Stimulated activated CD8-positive, alpha-beta memory T cell treated with anti-CD3 and anti-CD28 coated beads, Interleukin-7, amount 100 ng/mL, for 24 hours (primary cell): Measurements from ENCODE around the gene OAS1.
"Not testable (repeated sequence)": the region's sequence is repeated elsewhere in the genome, so short reads cannot be mapped to it uniquely, and the experiment has no call there.

ENCODE experiments used
- DNase-seq: peaks from one replicate; pipeline ENCODE4 v3.0.0-alpha.2; 2020; ENCODE audit warnings: low read depth

The OAS1 gene

DNA sequence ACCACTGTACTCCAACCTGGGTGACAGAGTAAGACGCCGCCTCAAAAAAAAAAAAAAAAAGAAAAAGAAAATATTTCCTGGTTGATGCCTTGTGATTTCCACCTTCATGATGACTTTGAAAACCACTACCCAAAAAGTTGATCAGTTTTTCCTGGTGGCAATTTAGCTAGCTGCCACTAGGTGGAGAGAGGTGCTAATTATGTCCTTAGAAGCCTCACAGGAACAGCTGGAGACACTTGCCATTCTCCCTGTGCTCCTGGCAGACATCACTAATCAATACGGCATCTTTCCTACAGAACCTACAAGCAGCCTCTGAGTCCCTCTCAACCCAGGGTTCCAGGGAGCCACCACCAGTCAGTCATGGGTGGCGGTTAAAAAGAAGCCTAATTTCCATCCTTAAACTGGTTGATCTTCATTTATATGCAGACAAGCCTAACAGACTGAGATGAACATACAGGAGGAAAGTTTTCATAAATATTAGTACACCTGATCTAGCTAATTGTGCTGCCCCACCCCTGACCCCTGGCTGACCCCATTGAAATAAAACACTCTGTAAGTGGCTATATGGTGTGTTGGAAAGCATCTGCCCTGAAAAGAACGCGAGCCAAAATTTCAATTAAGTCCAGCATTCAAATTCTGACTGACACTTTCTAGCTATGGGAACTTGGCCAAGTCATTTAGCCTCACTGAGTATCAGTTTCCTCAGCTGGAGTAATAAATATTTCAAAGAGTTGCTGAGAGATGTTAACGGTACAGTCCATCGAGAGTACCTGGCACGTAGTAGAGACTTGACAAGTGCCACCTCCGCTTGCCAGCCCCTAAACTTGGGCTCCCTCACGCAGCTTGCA, 6.2 kb upstream of the OAS1 start:
- DNase-seq: no peak

DNA sequence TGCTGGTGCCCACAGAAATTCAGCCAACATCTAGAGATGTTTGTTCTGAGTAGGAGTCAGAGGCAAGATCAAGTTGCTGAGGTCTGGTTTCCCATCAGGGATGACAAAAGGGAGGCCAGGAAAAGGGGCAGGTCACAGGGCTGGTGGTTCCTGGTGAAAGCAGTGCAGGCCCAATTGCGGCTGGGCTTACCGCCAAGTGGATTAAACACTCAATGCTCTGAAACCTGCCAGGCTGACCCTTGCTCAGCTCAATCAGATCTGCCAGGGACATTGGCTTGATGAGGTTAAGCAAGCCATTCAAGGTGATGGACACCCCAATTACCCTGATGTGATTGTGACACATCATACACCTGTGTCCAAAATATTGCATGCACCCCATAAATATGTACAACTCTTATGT, 5.5 kb upstream of the OAS1 start:
- no peak for DNase-seq

DNA sequence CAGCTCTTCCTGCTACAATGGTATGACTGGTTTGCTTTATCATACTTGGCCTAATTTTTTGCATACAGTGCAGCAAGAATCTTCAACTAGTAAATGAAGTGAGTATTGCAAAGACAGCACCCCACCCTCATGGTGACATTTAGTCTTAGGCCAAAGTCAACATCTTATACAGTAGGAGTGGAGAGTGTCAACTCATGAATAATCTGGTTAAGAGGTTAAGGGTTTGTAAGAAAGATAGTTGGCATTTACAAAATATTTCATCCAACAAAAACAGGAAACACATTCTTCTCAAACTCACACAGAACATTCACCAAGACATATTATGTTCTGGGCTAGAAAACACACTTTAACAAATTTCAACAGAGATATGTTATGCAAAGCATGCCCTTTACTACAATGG, 2.2 kb upstream of the OAS1 start:
- DNase-seq: no peak

DNA sequence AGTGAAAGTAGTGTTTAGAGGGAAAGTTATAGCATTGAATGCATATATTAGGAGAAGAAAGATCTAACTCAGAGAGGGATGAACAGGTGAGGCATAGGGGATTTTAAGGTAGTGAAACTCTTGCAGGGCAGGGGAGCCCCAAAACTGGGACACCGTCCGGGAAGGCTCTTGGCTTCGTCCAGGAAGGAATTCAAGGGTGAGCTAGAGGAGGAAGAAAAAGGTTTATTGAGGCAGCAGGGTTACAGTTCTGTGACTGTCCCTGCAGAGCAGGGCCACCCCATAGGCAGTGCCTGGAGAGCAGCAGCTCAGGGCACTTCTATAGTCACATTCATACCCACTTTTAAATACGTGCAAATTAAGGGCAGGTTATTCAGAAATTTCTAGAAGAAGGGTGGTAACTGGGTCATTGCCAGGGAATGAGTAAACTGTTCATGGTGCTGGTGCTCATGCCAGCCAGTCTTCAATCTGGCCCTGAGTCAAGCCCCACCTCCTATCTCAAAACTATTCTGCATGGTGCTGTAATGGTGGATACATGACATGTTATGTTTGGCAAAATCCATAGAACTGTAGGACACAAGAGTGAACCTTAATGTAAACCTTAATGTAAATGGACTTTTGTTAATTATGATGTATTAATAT, 1.2 kb upstream of the OAS1 start:
- no peak for DNase-seq

DNA sequence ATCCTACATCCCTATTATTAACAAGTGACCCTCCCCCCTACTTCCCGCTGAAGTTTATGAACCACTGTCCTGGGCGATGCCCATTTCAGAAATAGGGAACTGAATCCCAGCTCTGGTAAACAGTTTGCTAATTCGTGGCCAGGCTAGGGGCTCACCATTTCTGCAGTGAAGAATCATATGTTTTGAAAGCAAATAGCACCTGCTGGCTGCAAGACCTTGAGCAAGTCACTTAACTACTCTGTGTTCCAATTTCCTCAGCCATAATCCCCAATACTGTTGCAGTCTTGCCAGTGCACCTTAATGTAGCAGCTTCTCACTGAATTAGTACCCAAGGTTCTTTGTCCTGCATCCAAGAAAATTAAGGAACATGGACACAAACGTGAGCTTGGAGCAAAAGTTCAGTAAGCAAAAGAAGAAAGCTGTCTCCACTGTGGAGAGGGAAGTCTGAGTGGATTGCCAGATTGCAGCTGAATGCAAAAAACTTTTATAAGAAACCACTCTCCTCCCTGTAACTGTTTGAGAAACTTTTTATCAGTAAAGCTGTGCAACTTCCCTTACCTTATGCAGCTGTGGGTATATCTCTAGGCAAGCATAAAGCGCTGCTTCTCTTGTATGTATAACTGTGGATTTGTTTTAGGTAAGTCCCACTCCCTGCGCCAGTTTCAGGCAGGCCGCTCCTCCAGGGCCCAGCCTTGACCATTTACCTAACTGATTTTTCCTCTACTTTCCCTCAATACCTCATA, 824 bp downstream of the OAS1 start:
- no peak for DNase-seq

DNA sequence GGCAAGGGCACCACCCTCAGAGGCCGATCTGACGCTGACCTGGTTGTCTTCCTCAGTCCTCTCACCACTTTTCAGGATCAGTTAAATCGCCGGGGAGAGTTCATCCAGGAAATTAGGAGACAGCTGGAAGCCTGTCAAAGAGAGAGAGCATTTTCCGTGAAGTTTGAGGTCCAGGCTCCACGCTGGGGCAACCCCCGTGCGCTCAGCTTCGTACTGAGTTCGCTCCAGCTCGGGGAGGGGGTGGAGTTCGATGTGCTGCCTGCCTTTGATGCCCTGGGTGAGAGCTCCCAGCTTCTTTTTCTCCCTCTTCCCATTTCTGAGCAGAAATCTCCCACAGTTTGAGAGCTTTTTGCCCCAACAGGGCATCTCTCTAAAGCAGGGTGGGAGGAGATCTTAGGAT, 1.8 kb downstream of the OAS1 start:
- DNase-seq: no peak

DNA sequence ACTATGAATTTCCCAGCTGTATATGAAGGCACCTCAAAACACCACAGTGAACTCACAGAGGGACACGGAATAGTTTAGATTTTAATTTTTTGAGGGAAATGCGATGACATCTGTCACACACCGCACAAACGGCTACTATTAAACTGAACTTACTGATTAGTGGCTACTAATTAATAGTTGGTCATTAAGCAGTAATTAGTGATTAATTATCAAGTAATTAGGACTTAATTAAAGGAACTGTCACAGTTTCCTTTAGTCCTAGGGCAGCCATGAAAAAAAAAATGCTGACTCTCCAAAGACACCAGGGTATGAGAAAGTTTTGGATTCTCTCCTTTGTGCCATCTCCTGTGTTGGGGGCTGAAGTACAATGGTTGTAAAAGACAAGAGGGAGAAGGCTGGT, 2.9 kb downstream of the OAS1 start:
- DNase-seq: no peak

DNA sequence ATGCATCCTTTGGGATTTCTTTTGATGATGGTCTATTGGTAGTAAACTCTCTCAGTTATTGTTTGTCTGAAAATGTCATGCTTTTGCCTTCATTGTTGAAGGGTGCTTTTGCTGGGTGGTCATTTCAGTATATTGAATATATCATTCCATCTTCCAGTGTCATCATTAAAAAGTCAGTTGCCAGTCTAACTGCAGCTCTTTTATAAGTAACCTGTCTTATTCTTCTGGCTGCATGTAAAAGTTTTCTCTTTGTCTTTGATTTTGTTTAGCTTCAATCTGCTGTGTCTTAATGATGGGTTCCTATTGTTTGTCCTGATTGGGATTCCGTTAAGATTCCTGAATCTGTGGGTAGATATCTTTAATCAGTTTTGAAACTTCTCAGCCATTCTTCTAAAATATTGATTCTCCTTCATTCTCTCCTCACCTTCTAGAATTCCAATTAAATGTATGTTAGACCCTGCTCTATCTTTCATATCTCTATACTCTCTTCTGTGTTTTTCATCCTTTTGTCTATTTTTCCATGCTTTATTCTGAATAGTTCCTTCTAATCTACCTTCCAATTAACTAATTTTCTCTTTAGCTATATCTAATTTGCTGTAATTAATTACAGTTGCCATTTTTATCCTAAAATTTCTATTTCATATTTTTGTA, 6.4 kb downstream of the OAS1 start:
- no peak for DNase-seq

DNA sequence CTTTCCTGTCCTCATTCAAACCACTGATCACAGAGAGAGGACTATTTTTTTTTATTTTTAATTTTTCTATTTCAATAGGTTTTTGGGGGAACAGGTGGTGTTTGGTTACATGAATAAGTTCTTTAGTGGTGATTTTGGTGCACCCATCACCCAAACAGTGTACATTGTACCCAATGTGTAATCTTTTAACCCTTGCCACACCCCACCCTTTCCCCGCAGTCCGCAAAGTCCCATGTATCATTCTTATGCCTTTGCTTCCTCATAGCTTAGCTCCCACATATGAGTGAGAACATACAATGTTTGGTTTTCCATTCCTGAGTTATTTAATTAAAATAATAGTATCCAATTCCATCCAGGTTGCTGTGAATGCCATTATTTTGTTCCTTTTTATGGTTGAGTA, 7.1 kb downstream of the OAS1 start:
- DNase-seq: not testable (repeated sequence)

DNA sequence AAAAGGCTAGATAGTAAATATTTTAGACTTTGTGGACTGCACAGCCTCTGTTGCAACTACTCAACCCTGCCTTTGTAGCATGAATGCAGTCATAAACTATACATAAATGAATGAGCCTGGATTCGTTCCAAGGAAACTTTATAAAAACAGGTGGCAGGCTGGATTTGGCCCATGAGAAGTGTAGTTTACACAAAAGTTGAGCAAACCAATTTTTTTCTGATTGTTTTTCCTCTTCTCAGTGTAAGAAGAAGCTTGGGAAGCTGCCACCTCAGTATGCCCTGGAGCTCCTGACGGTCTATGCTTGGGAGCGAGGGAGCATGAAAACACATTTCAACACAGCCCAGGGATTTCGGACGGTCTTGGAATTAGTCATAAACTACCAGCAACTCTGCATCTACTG, 9.5 kb downstream of the OAS1 start:
- no peak for DNase-seq

DNA sequence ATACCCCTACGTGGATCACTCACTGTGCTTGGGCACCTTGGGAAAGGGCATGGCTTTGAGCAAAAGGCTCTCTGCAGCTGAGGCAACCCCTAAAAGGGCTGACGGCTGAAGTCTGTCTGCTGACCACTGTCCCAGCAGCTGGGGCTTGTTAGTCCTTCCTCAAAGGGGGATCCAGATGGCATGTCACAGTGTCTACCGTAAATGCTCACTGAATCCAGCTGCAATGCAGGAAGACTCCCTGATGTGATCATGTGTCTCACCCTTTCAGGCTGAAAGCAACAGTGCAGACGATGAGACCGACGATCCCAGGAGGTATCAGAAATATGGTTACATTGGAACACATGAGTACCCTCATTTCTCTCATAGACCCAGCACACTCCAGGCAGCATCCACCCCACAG, 12.4 kb downstream of the OAS1 start:
- DNase-seq: no peak

DNA sequence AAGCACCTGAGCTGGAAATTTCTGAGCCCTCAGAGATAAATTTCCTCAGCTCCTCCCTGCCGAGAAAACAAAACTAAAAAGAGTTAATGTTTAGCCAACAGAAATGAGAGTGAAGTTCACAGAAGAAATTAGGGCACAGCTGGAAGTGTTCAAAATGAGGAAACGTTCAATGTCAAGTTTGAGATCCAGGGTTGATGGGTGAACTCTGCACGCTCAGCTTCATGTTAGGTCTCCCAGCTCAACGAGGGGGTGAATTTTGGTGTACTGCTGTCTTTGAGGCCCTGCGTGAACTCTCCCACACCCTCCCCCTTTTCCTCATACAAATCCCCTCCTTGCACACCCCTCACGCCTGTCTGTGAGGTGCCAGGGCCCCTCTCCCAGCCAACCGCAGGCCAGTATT, 18.2 kb downstream of the OAS1 start:
- DNase-seq: no peak

DNA sequence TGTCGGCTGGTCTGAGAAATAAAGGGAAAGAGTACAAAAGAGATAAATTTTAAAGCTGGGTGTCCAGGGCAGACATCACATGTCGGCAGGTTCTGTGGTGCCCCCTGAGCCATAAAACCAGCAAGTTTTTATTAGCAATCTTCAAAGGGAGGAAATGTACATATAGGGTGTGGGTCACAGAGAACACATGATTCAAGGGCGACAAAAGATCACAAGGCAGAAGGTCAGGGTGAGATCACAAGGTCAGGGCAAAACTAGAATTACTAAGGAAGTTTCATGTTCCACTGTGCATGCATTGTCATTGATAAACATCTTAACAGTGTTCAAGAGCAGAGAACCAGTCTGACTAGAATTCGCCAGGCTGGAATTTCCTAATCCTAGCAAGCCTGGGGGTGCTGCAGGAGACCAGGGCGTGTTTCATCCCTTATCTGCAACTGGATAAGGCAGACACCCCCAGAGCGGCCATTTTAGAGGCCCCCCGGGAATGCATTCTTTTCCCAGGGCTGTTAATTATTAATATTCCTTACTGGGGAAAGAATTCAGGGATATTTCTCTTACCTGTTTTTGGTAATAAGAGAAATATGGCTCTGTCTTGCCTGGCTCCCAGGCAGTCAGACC, 19.8 kb downstream of the OAS1 start:
- not testable (repeated sequence) for DNase-seq

DNA sequence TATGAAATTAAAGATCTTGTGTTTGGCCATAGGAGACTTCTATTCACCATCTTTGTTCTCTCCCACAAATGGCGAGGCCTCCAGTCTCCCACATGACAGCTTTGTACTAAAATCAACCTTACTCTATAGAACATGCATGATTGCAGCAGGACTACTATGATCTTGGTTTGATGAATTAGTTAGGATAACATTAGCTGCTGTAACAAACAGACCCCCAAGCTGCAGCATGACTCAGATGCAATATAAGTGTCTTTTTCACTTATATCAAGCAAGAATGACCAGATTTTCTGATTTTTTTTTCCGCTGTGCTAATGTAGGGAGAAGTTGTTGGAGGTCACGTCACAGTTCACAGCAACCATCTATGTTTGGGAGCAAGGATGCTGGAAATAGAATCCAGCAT, 20.7 kb downstream of the OAS1 start:
- no peak for DNase-seq

DNA sequence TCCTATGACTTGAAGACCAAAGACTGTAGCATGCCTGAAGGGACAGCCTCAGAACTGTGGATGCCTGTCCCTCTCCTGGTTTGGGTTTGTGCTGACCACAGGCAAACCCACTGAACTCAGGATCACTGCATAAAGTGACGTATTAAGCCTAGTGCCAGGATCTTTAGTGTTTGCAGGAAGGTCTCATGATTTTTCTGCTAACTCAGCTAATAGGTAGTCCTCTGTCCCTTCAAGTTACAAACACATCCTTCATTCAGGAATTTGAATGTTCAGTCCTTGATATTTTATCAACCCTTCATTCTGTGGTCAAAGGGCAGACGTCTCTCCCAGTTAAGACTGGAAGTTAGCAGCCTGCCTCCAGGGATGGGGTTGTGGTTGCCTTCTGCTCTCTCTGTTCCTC, 21.2 kb downstream of the OAS1 start:
- no peak for DNase-seq

DNA sequence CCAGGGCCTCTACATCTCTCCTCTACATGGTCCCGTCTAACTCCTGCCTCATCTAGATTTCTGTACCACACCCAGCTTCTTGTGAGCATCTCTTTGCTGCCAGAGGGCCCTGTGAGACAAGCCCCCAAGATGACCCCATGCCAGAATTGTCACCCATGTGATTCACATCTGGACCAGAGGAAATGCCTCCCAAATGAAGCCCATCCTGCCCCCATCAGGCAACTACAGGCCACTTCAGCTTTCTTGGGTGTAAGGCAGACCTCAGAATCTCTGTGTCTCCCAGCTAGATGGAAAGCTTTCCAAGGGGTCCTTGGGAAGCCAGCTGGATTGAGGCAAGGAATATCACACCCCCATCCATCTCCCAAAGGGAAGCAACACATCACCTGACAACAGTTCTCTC, 22.2 kb downstream of the OAS1 start:
- DNase-seq: no peak

DNA sequence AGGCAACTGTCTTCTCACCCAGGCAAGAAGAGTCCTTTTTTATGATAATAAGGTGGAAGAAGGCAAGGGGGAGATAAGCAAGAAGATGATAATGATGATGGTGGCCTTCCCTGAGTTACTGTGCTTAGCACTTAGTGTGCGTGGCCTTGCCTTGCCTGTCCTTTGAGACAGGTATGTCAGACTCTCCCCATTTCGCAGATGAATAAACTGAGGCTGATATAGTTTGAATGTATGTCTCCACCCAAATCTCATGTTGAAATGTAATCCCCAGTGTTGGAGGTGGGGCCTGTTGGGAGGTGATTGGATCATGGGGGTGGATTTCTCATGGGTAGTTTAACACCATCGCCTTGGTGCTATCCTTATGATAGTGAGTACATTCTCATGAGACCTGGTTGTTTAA, 23.0 kb downstream of the OAS1 start:
- no peak for DNase-seq

DNA sequence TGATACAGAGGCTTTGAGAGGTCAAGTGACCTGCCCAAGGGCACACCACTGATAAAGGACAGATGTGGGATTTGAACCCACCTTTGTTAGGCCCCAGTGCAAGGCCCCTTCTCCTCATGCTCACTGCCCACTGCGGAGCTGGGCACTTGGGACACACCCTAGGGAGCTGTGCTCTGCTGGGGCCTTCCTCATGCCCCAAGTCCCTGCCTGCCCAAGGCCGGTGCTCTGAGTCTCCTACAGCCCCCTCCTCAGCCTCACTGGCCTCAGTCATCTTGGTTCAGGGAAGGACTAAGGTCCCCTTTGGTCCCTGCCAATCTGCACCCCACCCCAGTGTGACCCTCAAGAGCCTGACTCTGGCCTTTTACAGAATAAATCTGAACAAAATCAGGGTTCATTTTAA, 23.6 kb downstream of the OAS1 start:
- DNase-seq: no peak

DNA sequence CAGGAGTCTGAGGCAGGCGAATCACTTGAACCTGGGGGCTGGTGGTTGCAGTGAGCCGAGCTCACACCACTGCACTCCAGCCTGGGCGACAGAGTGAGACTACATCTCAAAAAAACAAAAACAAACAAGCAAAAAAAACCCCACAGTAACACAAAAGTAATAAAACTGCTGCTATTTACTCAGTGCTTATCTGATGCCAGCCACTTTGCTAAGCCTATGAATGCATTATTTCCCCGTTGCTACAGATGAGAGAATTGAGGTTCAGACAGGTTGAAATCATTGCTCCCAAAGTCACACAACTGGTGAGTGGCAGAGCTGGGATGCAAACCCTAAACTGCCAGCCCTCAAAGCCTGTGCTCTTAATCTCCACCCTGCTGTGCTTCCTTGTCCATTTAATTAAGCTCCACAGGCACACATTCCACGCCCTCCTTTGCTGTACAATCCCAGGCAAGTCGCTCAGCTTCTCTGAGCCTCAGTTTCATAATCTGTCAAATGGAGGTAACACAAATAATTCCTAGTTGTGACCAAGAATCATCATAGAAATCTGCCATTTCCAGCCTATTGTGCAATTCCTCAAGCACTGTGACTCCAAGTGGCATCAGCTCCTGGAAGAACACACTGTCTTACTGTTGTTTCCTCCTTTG, 25.8 kb downstream of the OAS1 start:
- DNase-seq: no peak

DNA sequence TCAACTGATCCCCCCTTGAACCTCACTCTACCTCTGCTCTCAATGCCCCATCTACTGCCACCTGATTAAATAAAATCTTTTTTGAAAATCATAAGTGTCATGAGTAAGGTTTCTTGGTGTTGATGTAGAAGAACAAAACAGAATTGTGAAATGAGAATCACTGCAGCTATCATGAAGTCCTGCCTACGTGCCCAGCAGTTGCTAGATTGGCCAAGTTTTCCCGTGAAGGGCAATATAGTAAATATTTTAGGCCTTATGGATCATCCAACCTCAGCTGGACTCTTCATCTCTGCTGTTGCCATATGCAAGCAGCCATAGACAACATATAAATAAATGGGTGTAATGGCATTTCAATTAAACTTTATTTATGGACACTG, 26.4 kb downstream of the OAS1 start:
- DNase-seq: no peak

DNA sequence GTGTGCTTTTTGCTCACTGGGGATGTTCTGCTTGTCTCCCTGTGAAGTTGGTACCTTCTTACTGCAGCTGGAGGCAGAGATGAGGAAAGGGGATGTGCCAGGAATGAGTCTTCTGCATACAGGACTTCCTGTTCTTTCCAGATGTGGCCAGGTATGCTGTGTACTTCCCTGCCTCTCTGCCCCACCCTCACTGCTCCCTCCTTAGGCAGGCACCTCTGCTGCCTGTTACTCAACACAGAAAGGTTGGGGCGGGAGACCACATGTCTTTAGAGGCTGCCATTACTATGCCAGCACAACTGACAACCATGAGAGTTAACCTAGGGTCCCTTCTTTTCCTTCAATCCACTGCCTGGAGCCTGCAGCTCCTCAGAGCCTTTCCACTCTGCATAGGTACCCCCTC, 29.5 kb downstream of the OAS1 start:
- DNase-seq: no peak

DNA sequence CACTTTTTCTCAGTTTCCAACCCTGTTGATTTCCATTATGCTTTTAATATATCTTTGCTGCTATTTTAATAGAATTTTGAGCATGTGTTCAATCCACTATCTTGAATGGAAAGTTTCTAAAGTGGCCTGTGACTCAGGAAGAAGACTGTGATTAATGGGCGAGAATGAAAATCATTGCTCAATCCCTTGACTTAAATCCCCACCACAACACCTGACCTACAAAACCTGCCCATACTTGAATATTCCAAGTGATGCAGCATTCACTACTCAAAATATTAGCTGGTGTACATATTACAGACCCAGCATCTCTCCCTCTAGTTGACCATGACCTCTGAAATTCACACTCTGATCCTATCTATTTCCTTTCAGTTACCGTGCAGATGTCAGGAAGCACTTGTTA, 30.2 kb downstream of the OAS1 start:
- DNase-seq: no peak
